GM21576 (cell line): Measurements from ENCODE around the gene IL6ST.
"Not testable (repeated sequence)": the region's sequence is repeated elsewhere in the genome, so short reads cannot be mapped to it uniquely, and the experiment has no call there.

Experiments used
- ATAC-seq: cut with Tn5 transposase; IDR thresholded peaks from one replicate; pipeline ENCODE4 v1.9.1; 2021; ENCODE audit warnings: mild to moderate bottlenecking, moderate library complexity; ENCODE audit not compliant: unreplicated experiment

IL6ST gene

DNA sequence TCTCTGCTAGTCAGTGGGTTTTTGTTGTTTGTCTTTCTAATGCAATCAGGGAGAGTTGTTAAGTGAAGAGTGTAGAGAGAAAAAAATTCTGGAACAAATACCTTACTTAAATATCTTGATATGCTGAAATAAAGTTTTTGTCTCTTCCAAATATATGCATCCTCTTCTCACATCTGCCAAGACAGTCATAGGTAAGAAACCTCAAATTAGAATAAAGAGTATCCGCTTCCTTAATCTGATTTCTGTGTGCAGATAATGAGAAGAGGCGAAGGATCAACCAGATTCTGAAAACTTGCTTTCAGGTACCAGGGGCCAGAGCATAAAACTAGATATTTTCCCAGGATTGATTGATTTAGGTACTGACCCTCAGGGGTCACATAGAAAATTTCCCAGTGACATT is 11.3 kb upstream of the IL6ST start:
- ATAC-seq: no peak

DNA sequence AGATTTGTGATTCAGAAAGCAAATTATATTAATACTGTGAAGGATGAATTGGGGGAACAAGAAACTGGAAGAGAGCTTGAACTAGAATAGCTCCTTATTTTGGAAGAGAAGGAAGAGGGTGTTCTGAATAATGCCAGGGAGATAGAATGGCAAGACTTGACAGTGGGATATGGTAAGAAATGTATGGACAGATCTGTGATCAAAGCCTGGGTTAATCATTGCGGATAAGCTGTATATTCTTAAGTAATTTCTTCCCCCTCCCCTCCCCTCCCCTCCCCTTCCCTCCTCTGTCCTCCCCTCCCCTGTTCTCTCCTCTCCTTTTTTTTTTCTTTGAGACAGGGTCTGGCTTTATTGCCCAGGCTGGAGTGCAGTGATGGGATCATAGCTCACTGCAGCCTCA is 10.1 kb upstream of the IL6ST start:
- ATAC-seq: no peak

GRCh38 chr5:56003679-56004078 is 8.9 kb upstream of the IL6ST start:
- ATAC-seq: no peak

- no peak for ATAC-seq
Measured at GRCh38 chr5:56003179-56003578, 8.4 kb upstream of the IL6ST start.

DNA sequence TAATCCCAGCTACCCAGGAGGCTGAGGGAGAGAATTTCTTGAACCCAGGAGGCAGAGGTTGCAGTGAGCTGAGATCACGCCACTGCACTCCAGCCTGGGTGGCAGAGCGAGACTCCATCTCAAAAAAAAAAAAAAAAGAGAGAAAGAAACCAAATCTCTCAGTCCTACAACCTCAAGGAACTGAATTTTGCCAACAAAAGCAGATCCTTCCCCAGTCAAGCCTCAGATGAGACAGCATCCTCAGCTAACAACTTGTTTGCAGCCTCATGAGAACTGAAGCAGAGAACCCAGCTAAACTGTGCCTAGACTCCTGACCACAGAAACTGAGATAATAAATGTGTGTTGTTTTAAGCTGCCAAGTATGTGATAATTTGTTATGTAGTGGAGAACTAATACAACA is 7.5 kb upstream of the IL6ST start:
- no peak for ATAC-seq

DNA sequence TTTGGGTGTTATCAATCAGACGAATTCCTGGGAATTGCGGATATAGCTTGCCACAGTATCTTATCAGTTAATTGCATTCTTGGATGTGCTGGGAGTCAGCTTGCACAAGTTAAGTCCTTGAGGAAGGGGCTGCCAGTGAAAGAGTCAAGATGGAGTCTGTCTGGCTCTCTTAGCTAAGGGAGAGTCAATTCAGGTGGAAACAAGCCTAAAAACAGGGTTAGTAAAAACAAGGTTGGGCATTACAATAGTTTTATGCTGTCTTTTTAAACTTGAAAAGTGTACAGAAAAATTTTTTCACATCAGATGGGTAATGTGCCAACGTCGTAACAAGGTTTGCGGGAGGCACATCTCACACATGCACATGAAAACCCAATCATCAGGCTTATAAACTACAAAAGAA is 5.5 kb upstream of the IL6ST start:
- ATAC-seq: not testable (repeated sequence)

DNA sequence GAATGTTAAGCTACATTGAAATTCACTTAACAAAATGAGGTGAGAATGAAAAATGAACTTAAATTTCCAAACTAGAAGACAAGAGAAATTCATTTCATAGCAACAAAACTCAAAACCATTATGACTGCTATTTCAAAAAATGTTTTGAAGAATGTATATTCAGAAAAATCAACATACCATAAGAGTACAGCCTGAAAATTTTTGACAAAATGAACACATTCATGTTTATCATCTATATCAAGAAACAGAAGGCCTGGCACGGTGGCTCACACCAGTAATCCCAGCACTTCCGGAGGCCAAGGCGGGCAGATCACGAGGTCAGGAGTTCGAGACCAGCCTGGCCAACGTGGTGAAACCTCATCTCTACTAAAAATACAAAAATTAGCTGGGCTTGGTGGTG is 4.2 kb upstream of the IL6ST start:
- ATAC-seq: no peak

DNA sequence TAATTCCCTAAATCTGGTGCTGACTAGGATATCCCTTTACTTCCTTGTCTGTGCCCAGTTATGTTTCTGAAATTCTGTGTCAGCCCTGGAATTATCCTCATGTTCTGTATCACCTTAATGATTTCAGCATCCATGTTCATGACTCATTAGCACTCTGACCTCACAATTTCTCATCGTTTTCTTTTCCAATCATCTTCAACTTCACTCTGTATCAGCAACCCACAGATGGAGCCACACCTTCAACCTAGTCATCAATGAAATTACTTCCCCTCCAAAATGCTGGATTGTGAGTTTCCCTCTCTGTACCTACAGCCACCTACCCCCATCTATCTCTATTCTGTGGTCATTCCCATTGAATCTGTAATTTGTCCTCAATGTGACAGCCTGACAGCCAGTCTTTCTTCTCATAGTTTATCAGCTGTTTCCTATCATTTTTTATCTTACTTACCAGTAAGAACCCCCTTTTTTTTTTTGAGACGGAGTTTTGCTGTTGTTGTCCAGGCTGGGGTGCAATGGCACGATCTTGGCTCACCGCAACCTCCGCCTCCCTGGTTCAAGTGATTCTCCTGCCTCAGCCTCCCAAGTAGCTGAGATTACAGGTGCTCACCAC is 3.1 kb upstream of the IL6ST start:
- no peak for ATAC-seq

DNA sequence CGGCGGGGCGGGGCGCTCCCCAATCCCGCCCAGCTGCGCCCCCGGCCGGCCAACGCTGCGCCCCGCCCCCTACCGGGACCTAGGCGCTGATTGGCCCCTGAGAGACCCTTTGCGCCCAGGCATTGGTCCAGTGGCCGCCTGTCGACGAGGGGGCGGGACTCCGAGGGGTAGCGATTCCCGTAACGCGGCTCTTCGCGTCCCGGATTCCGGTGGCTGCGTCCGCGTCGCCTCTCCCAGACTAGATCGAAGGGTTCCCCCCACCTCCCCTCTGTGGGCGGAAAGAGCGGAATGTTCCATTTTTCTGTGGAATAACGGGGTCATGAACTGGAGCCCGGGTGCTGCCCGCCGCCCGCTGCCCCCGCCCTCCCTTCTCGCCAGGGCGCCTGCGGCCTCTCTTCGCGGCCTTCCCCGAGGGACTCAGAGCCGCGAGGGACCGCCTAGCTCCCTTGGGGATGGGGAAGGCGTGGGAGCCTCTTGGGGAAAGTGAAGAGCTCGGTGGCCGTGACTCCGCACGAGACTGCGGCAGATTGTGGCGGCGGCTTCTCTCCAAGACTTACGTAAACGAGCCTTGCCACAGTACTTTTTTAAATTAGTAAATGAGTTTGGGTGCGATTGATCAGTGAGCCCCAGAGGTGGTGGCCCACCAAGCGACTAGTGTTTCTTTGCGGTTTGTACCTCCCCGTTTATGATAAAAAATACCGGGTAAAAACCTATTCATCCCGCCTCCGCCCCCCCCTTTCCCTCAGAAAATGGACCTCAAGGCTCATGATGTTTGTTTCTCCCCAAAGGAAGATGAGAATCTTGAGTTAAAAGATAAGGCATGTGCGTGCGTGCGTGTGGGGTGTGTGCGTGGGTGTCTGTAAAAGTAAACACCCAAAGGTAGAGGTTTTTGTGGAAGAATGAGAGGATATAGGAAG is 493 bp upstream of the IL6ST start:
- ATAC-seq: peak; percentile 92

DNA sequence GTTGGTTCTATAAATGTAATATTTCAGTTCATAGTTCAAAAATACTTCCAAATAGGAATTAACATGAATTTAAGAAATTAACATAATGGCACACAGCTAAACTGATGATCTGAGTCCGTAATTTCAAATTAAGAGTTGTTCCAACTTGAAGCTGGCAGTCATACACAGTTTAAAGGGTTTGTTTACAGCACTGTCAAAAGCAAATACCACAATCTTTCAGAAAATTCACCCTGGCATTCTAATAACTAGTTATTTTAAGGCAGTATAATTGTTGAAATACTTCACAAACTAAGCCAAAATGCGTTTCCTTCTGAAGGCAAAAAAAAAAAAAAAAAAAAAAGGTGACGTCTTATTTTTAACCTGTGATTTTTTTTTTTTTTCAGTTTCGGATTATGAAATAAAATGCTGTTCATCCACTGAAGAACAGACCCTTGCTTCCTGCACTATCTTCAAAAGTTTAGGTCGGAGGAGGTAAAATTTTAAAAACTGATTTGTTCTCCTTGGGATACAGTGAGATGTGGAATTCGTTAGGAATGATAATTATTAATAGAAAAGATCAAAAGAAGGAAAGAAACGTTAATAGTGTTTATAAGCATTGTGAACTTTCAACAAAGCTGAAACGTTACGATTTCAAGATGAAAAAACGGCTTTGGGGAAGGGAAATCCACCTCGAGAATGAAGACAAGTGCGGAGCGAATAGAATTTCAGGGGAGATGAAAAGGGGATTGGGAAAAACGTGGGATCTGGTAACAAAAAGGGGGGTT is 850 bp downstream of the IL6ST start:
- ATAC-seq: no peak

DNA sequence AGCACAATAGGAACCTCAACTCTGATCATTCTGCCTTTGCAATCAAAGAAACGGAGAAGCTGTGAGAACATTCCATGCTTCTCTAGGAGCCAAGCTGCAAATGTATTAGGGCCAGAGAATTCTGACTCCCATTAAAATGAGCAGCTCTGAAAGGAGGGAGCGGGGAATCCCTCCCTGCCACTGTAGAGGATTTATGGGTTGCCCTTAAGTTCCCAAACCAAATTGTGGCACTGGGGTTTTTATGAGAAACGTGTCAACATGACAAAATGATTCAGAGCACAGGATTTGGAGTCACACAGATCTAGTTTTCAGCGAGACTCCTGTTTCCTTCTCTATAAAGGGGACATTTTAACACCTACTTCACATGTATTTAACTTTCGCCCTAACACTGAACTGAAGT is 1.8 kb downstream of the IL6ST start:
- no peak for ATAC-seq

- ATAC-seq: no peak
Measured at GRCh38 chr5:55991768-55992486, 2.8 kb downstream of the IL6ST start.

- not testable (repeated sequence) for ATAC-seq
Measured at GRCh38 chr5:55990895-55991294, 3.9 kb downstream of the IL6ST start.

- no peak for ATAC-seq
Measured at GRCh38 chr5:55989860-55990259, 4.9 kb downstream of the IL6ST start.

DNA sequence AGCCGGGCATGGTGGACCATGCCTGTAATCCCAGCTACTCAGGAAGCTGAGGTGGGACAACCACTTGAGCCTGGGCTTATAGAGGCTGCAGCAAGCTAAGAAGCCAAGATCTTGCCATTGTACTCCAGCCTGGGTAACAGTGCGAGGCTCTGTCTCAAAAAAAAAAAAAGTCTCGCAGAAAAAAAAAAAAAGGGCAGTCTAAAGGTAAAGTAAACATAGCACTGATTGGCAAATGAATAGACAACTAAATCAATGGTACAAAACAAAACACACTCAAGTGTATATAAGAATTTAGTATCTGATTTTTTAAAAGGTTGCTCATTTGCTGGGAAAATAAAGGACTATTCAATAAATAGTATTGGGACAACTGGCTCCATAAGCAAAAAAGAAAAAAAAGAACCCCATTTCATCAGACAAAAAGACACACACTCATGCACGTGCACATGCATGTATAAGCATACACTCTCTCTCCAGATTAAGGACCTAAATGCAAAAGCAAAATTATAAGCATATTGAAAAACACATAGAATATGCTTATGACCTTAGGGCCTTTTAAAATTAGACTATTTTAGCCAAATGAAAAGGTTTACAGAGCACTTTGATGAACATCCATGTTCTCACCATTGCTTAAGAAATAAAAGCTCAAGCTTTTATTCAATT is 5.7 kb downstream of the IL6ST start:
- ATAC-seq: no peak

DNA sequence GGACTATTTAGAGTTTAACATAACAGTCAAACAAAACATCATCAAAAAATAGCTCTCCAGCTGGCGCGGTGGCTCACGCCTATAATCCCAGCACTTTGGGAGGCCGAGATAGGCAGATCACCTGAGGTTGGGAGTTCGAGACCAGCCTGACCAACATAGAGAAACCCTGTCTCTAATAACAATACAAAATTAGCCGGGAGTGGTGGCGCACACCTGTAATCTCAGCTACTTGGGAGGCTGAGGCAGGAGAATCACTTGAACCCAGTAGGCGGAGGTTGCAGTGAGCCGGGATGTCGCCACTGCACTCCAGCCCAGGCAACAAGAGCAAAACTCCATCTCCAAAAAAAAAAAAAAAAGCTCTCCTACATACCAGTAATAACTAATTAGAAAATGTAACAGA is 6.3 kb downstream of the IL6ST start:
- ATAC-seq: not testable (repeated sequence)

- ATAC-seq: no peak
Measured at GRCh38 chr5:55986931-55987330, 7.8 kb downstream of the IL6ST start.

DNA sequence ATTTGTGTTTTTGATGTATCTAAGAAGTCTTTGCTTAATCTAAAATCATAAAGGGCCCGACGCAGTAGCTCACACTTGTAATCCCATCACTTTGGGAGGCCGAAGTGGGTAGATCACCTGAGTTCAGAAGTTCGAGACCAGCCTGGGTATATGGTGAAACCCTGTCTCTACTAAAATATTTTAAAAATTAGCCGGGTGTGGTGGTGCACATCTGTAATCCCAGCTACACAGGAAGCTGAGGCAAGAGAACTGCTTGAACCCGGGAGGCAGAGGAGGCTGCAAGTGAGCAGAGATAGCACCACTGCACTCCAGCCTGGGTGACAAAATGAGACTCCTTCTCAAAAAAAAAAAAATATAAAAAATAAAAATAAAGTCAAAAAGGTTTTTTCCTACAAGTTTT is 9.6 kb downstream of the IL6ST start:
- ATAC-seq: no peak

- ATAC-seq: no peak
Measured at GRCh38 chr5:55983986-55984385, 10.8 kb downstream of the IL6ST start.

- ATAC-seq: no peak
Measured at GRCh38 chr5:55982957-55983381, 11.8 kb downstream of the IL6ST start.

DNA sequence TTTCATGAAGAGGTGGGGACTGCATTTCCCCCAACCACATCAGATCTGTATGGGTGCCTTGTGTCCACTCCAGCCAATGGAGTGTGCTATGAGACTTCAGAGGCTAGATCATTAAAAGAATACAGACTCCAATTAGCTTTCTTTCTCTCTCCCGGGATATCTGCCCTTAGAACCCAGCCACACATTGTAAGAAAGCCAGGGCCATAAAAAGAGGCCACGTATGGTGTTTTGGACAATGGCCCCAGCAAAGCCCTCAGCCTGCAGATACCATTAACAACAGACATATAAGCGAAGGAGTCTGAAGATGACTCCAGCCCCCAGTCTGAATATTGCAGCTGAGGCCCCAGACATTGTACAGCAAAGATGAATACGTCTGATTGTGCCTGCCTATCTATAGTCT is 21.5 kb downstream of the IL6ST start:
- ATAC-seq: no peak
